Duodenal mucosa (tissue), 2 donors: ENCODE data around the gene ITPR1.

Source experiments
- H3K27ac ChIP-seq: one replicate; pipeline ENCODE4 v1.7.0; 2013; ENCODE audit warnings: low read depth, low read length
- H3K27me3 ChIP-seq, 2 donors: one replicate each; pipeline ENCODE4 v1.7.0; 2013; ENCODE audit warnings: low read length in 2 of 2, control low read depth in 1 of 2; ENCODE audit not compliant: insufficient read depth in 2 of 2, control insufficient read depth in 1 of 2
- H3K36me3 ChIP-seq, 2 donors: one replicate each; pipeline ENCODE4 v1.7.0; 2013; ENCODE audit warnings: low read length in 2 of 2, control low read depth in 1 of 2; ENCODE audit not compliant: insufficient read depth in 2 of 2, control insufficient read depth in 1 of 2
- H3K4me1 ChIP-seq, 2 donors: one replicate each; pipeline ENCODE4 v1.7.0; 2013; ENCODE audit warnings: low read length in 2 of 2, control low read depth in 1 of 2; ENCODE audit not compliant: insufficient read depth in 2 of 2, control insufficient read depth in 1 of 2
- H3K4me3 ChIP-seq, 2 donors: one replicate each; pipeline ENCODE4 v1.7.0; 2013; ENCODE audit warnings: low read length in 2 of 2, low read depth in 1 of 2
- H3K9ac ChIP-seq, 2 donors: one replicate each; pipeline ENCODE4 v1.7.0; 2013; ENCODE audit warnings: low read length in 2 of 2, low read depth in 1 of 2
- H3K9me3 ChIP-seq, 2 donors: one replicate each; pipeline ENCODE4 v1.7.0; 2013; ENCODE audit warnings: low read length in 2 of 2, control low read depth in 1 of 2; ENCODE audit not compliant: control insufficient read depth in 1 of 2

Gene ITPR1

DNA sequence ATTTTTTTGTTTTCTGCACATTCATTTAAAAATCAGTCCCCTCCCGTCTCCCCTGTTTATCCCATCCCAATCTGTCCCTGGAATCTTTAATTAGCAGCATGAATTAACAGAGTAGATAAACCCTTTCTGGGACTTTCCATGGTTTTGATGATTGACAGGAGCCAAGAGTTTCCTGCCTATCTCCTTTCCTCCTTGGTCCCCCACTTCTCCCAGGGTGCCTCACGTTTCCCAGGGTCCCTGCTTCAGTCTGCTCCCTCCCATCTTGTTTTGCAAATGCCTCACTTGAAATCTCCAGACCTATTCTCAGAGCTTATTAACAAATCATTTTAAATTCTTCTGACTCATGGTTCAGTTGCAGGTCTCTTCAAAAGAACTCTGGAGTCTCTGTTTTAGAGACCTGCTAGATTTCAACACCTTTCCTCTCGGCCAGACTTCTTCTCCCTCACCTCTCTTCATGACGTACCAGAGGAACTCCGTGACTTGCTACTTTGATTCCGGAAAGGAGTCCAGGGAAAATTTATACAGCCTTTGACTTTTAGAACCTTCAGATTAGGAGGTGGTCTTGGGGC is 238.5 kb downstream of the ITPR1 start:
- peaks cover 13 to 18% of the 10 kb centered on the region in 2 donors for H3K4me1 ChIP-seq
- H3K27me3 ChIP-seq: no peaks in the 10 kb centered on the region
- H3K9me3 ChIP-seq: no peaks in the 10 kb centered on the region
- H3K9ac ChIP-seq: no peak overlapping the region
- H3K27ac ChIP-seq: no peak overlapping the region
- no peak overlapping the region for H3K4me3 ChIP-seq
- H3K36me3 ChIP-seq: no peaks in the 10 kb centered on the region

DNA sequence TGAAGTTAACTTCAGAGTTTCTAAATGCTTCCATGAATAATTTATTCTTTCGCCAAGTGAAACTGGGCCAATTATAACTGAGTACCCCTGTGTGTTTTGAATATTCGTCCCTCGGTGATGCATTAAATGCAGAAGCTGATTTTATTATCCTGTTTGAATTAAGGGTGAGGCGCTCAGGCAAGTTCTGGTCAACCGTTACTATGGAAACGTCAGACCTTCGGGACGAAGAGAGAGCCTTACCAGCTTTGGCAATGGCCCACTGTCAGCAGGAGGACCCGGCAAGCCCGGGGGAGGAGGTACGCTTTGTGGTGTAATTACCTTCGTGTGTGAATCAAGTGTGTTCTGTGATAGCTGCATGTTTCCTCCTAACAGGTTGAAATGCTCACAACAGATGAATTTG is 239.8 kb downstream of the ITPR1 start:
- Histone ChIP-seq H3K4me1 (peaks cover 14 to 20% of the 10 kb centered on the region in 2 donors), H3K4me3 (no peak overlapping the region), H3K27me3 (no peaks in the 10 kb centered on the region), H3K36me3 (no peaks in the 10 kb centered on the region), H3K9me3 (no peaks in the 10 kb centered on the region), H3K9ac (no peak overlapping the region), H3K27ac (no peak overlapping the region)

DNA sequence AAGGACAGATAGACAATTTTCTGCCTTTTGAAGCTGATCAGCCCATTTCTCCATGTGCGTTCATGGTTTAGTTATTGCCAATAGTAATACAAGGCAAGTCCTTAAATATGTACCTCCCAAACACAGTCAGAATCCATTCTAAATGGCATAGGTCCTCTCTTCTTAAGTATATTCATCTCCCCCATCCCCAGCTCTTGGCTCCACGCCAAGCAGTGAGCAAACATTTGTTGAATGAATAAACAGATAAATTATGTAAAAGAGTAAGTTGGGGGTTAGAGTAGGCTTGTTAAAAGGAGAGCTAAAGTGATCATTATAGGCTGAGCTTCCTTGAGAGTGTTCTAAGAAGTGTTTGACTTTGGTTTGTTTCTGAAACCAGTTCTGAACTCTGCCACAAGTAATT is 241.3 kb downstream of the ITPR1 start:
- peaks cover 9 to 16% of the 10 kb centered on the region in 2 donors for H3K4me1 ChIP-seq
- H3K36me3 ChIP-seq: no peaks in the 10 kb centered on the region
- no peaks in the 10 kb centered on the region for H3K27me3 ChIP-seq
- H3K4me3 ChIP-seq: no peak overlapping the region
- H3K9me3 ChIP-seq: no peaks in the 10 kb centered on the region
- no peak overlapping the region for H3K27ac ChIP-seq
- H3K9ac ChIP-seq: no peak overlapping the region

DNA sequence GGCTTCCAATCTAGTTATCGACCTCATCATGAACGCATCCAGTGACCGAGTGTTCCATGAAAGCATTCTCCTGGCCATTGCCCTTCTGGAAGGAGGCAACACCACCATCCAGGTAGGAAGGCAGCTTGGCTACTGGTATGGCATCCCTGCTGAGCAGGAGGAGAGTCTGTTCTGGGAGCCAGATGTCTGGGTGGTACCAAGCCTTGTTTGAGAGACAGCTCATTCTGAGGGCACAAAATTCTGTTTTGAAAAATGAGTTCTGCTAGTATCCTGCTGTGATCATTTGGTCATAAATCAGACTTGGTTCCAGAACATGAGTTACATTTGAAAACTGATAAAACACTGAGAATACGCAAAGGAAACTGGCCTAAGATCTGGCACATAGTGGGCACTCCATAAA is 242.1 kb downstream of the ITPR1 start:
- Histone ChIP-seq H3K4me1 (peaks cover 8 to 15% of the 10 kb centered on the region in 2 donors), H3K27ac (no peak overlapping the region)

GRCh38 chr3:4736284-4736861 is 243.2 kb downstream of the ITPR1 start:
- H3K9me3 ChIP-seq: no peaks in the 10 kb centered on the region
- H3K4me1 ChIP-seq: peaks cover 20 to 24% of the 10 kb centered on the region in 2 donors
- H3K36me3 ChIP-seq: no peaks in the 10 kb centered on the region
- H3K4me3 ChIP-seq: peak overlapping the region in 1 of 2 donors; percentile 16
- no peaks in the 10 kb centered on the region for H3K27me3 ChIP-seq
- H3K9ac ChIP-seq: no peak overlapping the region
- H3K27ac ChIP-seq: no peak overlapping the region

More for the DNA sequence above, 242.1 kb downstream of the ITPR1 start:
- H3K4me3 ChIP-seq: no peak overlapping the region
- no peaks in the 10 kb centered on the region for H3K27me3 ChIP-seq
- H3K36me3 ChIP-seq: no peaks in the 10 kb centered on the region
- H3K9me3 ChIP-seq: no peaks in the 10 kb centered on the region
- no peak overlapping the region for H3K9ac ChIP-seq

DNA sequence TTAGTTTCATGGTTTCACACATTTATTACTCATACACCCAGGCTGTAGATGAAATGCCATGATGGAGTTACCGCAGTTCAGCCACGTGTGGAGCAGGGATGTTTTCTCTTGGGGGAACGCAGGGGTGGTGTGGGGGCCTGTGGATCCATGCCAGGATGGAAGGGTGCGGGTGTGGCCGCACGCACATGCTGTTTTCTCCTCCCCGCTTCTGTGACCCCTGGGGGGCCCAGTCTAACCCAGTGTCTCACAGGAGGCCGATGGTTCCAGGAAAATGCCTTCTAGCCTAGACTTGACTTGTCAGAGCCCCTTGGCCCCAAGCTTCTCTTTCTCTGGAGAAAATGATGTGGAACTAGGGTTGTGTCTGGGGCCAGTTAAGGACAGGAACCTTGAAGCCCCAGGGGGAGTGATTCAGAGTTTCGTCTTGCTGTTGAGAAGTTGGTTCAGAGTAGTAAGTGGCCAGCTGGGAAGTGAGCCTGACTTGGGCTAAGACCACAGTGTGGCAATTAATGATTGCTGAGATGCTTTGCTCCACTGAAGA is 245.7 kb downstream of the ITPR1 start:
- H3K27me3 ChIP-seq: no peaks in the 10 kb centered on the region
- no peaks in the 10 kb centered on the region for H3K36me3 ChIP-seq
- H3K27ac ChIP-seq: no peak overlapping the region
- no peak overlapping the region for H3K9ac ChIP-seq
- H3K4me1 ChIP-seq: peaks cover 30 to 38% of the 10 kb centered on the region in 2 donors
- H3K9me3 ChIP-seq: no peaks in the 10 kb centered on the region
- no peak overlapping the region for H3K4me3 ChIP-seq

GRCh38 chr3:4739289-4740236 is 246.4 kb downstream of the ITPR1 start:
- H3K4me1 ChIP-seq: peaks cover 30 to 38% of the 10 kb centered on the region in 2 donors
- H3K9me3 ChIP-seq: no peaks in the 10 kb centered on the region
- no peaks in the 10 kb centered on the region for H3K27me3 ChIP-seq
- H3K9ac ChIP-seq: no peak overlapping the region
- no peak overlapping the region for H3K4me3 ChIP-seq
- no peak overlapping the region for H3K27ac ChIP-seq
- H3K36me3 ChIP-seq: no peaks in the 10 kb centered on the region

DNA sequence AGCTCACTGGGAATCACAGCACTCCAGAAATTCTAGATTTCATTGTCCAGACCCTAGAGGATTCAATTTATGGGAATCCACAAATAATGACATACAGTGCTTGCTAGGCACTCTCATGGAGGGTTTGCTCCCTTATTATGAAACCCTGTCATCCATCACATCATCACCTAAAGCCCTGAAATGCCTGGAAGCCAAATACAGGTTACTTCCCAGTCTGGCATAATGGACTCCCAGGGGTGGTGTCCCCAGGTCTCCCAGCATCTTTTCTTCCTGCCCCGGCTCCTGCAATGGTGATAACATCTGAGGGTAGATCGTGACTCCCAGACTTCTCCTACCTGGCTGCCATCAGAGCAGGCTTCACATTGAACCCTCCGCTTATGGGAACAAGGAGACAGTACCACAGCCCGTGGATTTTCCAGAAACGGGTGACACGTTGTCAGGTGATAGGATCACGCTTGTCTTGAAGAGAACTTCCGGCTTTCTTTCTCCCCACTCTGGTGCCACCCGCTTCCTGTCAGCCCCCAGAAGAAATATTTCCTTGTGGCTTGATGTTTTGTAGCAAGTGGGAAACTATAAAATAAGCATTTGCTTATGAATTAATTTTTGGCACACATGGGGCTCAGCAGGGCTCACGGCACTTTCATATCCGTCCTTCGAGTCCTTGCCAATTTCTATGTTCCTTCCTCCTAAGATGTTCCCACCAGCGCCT is 247.4 kb downstream of the ITPR1 start:
- H3K4me1 ChIP-seq: peaks cover 30 to 33% of the 10 kb centered on the region in 2 donors
- H3K36me3 ChIP-seq: no peaks in the 10 kb centered on the region
- peak overlapping the region in 1 of 2 donors; percentile 18 for H3K9ac ChIP-seq
- H3K27me3 ChIP-seq: no peaks in the 10 kb centered on the region
- H3K4me3 ChIP-seq: no peak overlapping the region
- no peaks in the 10 kb centered on the region for H3K9me3 ChIP-seq
- H3K27ac ChIP-seq: peak overlapping the region; percentile 17

GRCh38 chr3:4741106-4741403 is 247.9 kb downstream of the ITPR1 start:
- Histone ChIP-seq H3K36me3 (no peaks in the 10 kb centered on the region), H3K27me3 (no peaks in the 10 kb centered on the region), H3K9ac (peak overlapping the region; percentile 18 to 21), H3K4me1 (peaks cover 30 to 31% of the 10 kb centered on the region in 2 donors), H3K9me3 (no peaks in the 10 kb centered on the region), H3K27ac (peak overlapping the region; percentile 90), H3K4me3 (no peak overlapping the region)
